Activated T-cell treated with anti-CD3 and anti-CD28 coated beads, Interleukin-2, amount 50 U/mL, for 4 hours (primary cell): ENCODE results near the gene HOMEZ. TPM values are rescaled to one million over a fixed set of nuclear protein-coding genes. Genes with fewer than 3 reads are reported as not detected.
"Not testable (repeated sequence)": the region's sequence is repeated elsewhere in the genome, so short reads cannot be mapped to it uniquely, and the experiment has no call there.

ENCODE experiments used
- ATAC-seq, 2 donors: fragments of 200-7000 bp; cut with Tn5 transposase; one replicate each; pipeline ENCODE4 v1.10.0; 2021
- DNase-seq: peaks from one replicate; pipeline ENCODE4 v3.0.0-alpha.2; 2020
- H3K27me3 Mint-ChIP-seq: one replicate; pipeline ENCODE4 v1.8.0; 2021; ENCODE audit warnings: low read depth, mixed read lengths
- H3K36me3 Mint-ChIP-seq: one replicate; pipeline ENCODE4 v1.8.0; 2022; ENCODE audit warnings: mixed read lengths; ENCODE audit not compliant: insufficient read depth
- H3K4me1 Mint-ChIP-seq: one replicate; pipeline ENCODE4 v1.8.0; 2021; ENCODE audit warnings: low read depth, mixed read lengths
- H3K4me3 Mint-ChIP-seq: one replicate; pipeline ENCODE4 v1.8.0; 2021; ENCODE audit warnings: mild to moderate bottlenecking, moderate library complexity, mixed read lengths
- H3K9me3 Mint-ChIP-seq: one replicate; pipeline ENCODE4 v1.8.0; 2021; ENCODE audit warnings: mixed read lengths
- total RNA-seq, 3 donors: library from RNA; stranded (reverse); gene quantifications; one replicate each; pipeline ENCODE4 v1.2.1, GENCODE V29; 2021

Gene HOMEZ
- total RNA-seq, 3 donors from 2014 or later, result 5.8 to 8.4 (median 8.1) TPM

DNA sequence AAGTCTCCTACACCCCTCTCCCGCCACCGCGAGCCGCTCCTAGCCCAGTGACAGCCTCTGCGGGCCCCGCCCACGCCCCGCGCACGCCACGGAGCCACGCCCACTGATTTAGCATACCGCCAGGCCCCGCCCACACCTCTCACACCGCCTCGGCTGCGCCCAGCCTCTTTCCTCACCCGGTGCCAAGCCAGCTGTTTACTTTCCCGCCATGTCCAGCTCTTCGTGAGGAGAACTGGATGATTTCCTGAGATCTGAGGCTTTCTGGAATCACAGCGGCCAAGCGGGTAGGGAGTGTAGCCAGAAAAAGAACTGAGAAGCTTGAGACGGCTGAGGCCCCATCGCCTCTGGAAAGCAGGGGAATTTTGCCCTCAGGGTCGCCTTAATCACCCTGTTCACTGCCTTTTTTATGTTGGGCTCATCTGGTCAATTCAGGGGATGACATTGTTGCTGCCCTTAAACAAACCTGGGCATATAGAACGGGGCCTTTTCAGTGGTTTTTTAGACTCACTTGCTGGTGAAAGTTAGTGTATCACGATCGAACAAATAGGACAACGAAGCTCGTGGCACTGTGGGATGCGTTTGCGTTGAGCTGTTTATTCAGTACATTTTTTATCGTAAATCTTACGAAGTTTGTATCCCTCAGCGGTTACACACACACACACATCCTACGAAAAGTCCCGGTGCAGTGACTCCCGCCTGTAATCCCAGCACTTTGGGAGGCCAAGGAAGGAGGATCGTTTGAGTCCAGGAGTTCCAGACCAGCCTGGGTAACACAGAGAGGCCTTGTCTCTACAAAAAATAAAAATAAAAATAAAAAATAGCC lies 47.9 kb downstream of the HOMEZ start, which contains the start of gene RNF212B:
RNF212B (plus strand) TSS at position 165 of the 823 bp plus-strand sequence. CDS start 2,410 bp downstream, outside the sequence.
- no peaks in the 10 kb centered on the region for H3K36me3 Mint-ChIP-seq
- H3K27me3 Mint-ChIP-seq, result peaks cover 15% of the 10 kb centered on the region
- peaks cover 5% of the 10 kb centered on the region for H3K4me1 Mint-ChIP-seq
- H3K4me3 Mint-ChIP-seq, result peak within 1 kb of the TSS; percentile 46
- ATAC-seq, result peak; percentile 99 to 100
- DNase-seq, result peak; percentile 78
- H3K9me3 Mint-ChIP-seq, result no peaks in the 10 kb centered on the region

DNA sequence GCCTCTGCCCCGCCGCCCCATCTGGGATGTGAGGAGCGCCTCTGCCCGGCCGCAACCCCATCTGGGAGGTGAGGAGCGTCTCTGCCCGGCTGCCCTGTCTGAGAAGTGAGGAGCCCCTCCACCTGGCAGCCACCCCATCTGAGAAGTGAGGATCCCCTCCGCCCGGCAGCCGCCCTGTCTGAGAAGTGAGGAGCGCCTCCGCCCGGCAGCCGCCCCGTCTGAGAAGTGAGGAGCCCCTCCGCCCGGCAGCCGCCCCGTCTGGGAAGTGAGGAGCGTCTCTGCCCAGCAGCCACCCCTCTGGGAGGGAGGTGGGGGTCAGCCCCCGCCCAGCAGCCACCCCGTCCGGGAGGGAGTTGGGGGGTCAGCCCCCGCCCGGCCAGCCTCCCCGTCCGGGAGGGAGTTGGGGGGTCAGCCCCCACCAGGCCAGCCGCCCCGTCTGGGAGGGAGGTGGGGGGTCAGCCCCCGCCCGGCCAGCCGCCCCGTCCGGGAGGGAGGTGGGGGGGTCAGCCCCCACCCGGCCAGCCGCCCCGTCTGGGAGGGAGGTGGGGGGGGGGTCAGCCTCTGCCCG lies 53.6 kb downstream of the HOMEZ start:
- H3K4me1 Mint-ChIP-seq, DNase-seq, H3K27me3 Mint-ChIP-seq, H3K36me3 Mint-ChIP-seq, H3K4me3 Mint-ChIP-seq, ATAC-seq, H3K9me3 Mint-ChIP-seq: not testable (repeated sequence)

DNA sequence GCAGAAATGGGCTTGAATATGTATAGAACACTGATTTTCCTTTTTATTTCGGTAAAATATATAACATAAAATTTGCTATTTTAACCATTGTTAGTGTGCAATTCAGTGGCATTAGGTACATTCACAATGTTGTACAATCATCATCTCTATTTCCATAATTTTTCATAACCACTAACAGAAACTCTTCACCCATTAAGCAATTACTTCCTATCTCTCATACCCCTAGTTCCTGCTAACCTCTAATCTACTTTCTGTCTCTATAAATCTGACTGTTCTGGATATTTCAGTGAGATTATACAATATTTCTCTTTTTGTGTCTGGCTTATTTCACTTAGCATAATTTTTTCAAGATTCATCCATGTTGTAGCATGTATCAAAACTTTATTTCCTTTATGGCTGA lies 57.1 kb downstream of the HOMEZ start:
- H3K36me3 Mint-ChIP-seq, result no peaks in the 10 kb centered on the region
- ATAC-seq (no peak), DNase-seq (no peak)
- H3K9me3 Mint-ChIP-seq, result peaks cover 10% of the 10 kb centered on the region
- H3K27me3 Mint-ChIP-seq, result peaks cover 6% of the 10 kb centered on the region
- H3K4me1 Mint-ChIP-seq, result no peaks in the 10 kb centered on the region
- H3K4me3 Mint-ChIP-seq, result no peak overlapping the region

DNA sequence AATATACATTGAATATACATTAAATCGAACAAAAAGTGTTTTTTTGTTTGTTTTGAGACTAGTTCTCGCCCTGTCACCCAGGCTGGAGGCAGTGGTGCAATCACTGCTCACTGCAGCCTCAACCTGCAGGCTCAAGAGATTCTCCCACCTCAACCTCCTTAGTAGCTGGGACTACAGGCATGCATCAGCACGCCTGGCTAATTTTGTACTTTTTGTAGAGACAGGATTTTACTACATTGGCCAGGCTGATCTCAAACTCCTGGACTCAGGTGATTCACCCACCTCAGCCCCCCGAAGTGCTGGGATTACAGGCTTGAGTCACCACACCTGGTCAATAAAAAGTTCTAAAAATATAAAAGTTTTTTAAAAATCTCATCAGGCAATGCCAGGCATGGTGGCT lies 58.4 kb downstream of the HOMEZ start:
- H3K4me3 Mint-ChIP-seq, result no peak overlapping the region
- no peak for ATAC-seq

DNA sequence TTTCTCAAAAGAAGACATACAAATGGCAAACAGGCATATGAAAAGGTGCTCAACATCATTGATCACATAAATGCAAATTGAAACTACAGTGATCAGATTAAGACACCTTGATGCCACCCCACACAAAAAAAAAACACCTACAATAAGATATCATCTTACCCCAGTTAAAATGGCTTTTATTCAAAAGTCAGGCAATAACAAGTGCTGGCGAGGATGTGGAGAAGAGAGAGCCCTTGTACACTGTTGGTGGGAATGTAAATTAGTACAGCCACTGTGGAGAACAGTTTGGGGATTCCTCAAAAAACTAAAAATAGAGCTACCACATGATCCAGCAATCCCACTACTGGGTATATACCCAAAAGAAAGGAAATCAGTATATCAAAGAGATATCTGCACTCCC lies 61.0 kb downstream of the HOMEZ start:
- not testable (repeated sequence) for H3K4me3 Mint-ChIP-seq, H3K9me3 Mint-ChIP-seq, ATAC-seq, H3K4me1 Mint-ChIP-seq, DNase-seq, H3K36me3 Mint-ChIP-seq
- H3K27me3 Mint-ChIP-seq, result peaks cover 13% of the 10 kb centered on the region

More for the DNA sequence above, 58.4 kb downstream of the HOMEZ start:
- H3K27me3 Mint-ChIP-seq, result peaks cover 6% of the 10 kb centered on the region
- H3K36me3 Mint-ChIP-seq, result no peaks in the 10 kb centered on the region
- DNase-seq, result no peak
- no peaks in the 10 kb centered on the region for H3K4me1 Mint-ChIP-seq
- peaks cover 10% of the 10 kb centered on the region for H3K9me3 Mint-ChIP-seq

Other genes starting within 250 kb of the HOMEZ start
- not detected for gene PSMB11, start 243.9 kb downstream of the HOMEZ start, total RNA-seq
- under 1 TPM; 0.51 to 0.87 (median 0.65) TPM for gene CDH24, start 228.6 kb downstream of the HOMEZ start, total RNA-seq
- 100 to 1,000 TPM; 195 to 200 (median 196) TPM for gene ACIN1, start 191.0 kb downstream of the HOMEZ start, total RNA-seq
- 10 to 100 TPM; 34.6 to 39.9 (median 36.9) TPM for gene C14orf119, start 190.6 kb downstream of the HOMEZ start, total RNA-seq
- gene CIROP, start 181.1 kb downstream of the HOMEZ start, total RNA-seq, result not detected
- not detected for gene CEBPE, start 166.9 kb downstream of the HOMEZ start, total RNA-seq
- 1 to 10 TPM in 2 of 3 donors, under 1 TPM in 1; 0.81 to 1.5 (median 1.4) TPM for gene SLC7A8, start 102.5 kb downstream of the HOMEZ start, total RNA-seq
- gene RNF212B, start 48.2 kb downstream of the HOMEZ start, total RNA-seq, result not detected
- 1 to 10 TPM; 7.3 to 7.9 (median 7.8) TPM for gene PPP1R3E, start 16.7 kb upstream of the HOMEZ start, total RNA-seq
- gene BCL2L2, start 20.7 kb upstream of the HOMEZ start, total RNA-seq, result under 1 TPM; 0.10 to 0.73 (median 0.40) TPM
- 100 to 1,000 TPM; 319 to 339 (median 333) TPM for gene PABPN1, start 35.3 kb upstream of the HOMEZ start, total RNA-seq
- 1 to 10 TPM; 2.0 to 2.4 (median 2.3) TPM for gene SLC22A17, start 66.8 kb upstream of the HOMEZ start, total RNA-seq
- under 1 TPM in 2 of 3 donors, not detected in 1; 0.08 TPM for gene EFS, start 79.0 kb upstream of the HOMEZ start, total RNA-seq
- not detected for gene IL25, start 86.7 kb upstream of the HOMEZ start, total RNA-seq
- gene CMTM5, start 90.9 kb upstream of the HOMEZ start, total RNA-seq, result not detected
- not detected for gene MYH6, start 122.1 kb upstream of the HOMEZ start, total RNA-seq
- under 1 TPM in 1 of 3 donors, not detected in 2; 0.03 TPM for gene MYH7, start 149.5 kb upstream of the HOMEZ start, total RNA-seq
- gene NGDN, start 183.6 kb upstream of the HOMEZ start, total RNA-seq, result 100 to 1,000 TPM; 115 to 120 (median 117) TPM